HCT116 (cell line): ENCODE results near the gene TM9SF1. TPM values are rescaled to one million over a fixed set of nuclear protein-coding genes. Genes with fewer than 3 reads are reported as not detected.
A peak's percentile ranks its signal among the peaks of the same experiment; 100 is the strongest.

Experiments
- ATAC-seq: fragments of 200-7000 bp; cut with Tn5 transposase; 2 replicates; pipeline ENCODE4 v1.9.1; 2020; ENCODE audit warnings: mild to moderate bottlenecking, moderate library complexity
- BruUV-seq: library from RNA; stranded (reverse); fragments of 400-500 nt; replicated peaks from 2 replicates; lab custom pipeline; 2021; lab: Mats Ljungman, UMichigan
- CTCF ChIA-PET: fragments of 300-600 bp; sonication (Branson Sonifier 250); formaldehyde crosslinking; loops from one replicate; lab custom pipeline; 2021; ENCODE audit warnings: antibody characterized with exemption; lab: Charles Lee
- POLR2A ChIA-PET: fragments of 300-600, 350-600 bp; sonication (Branson Sonifier 250); formaldehyde crosslinking; loops from one replicate; lab custom pipeline; 2021; ENCODE audit warnings: antibody characterized with exemption; lab: Charles Lee
- RAD21 ChIA-PET, 2 experiments: fragments of 300-600 bp; sonication (Branson Sonifier 250); formaldehyde crosslinking; loops; one replicate each; lab custom pipeline; 2023; ENCODE audit warnings: low total read pairs in 2 of 2; ENCODE audit not compliant: uncharacterized antibody in 2 of 2, unreplicated experiment in 2 of 2, low non-redundant PET in 1 of 2; lab: Charles Lee
- DNase-seq: peaks from one replicate; pipeline ENCODE4 v3.0.0-alpha.2; 2010; ENCODE audit warnings: low read depth, low spot score
- H2AFZ ChIP-seq: fragments of 200-600 bp; shearing (Covaris generic), sonication (generic); 2 replicates; pipeline ENCODE4 v1.6.1; 2017; ENCODE audit warnings: low read depth, mixed run types, mixed read lengths, antibody characterized with exemption, low read length; ENCODE audit not compliant: poor library complexity, severe bottlenecking
- H3K27ac ChIP-seq: 2 replicates; pipeline ENCODE4 v1.5.1; 2012; ENCODE audit warnings: low read depth, low read length
- H3K27me3 ChIP-seq: fragments of 200-600 bp; sonication (generic); 2 replicates; pipeline ENCODE4 v1.6.1; 2016; ENCODE audit warnings: mixed run types, low read length, mixed read lengths; ENCODE audit not compliant: insufficient read depth
- H3K36me3 ChIP-seq, 2 experiments: fragments of 200-500 bp in 1 of 2; fragments of 200-600 bp in 1 of 2; sonication (Bioruptor generic) in 1 of 2; sonication (generic) in 1 of 2; 2 replicates each; pipeline versions ENCODE4 v1.5.1 to v1.6.1; 2014 to 2016; ENCODE audit warnings: low read length in 2 of 2, inconsistent platforms in 1 of 2, mixed read lengths in 1 of 2, mixed run types in 1 of 2; ENCODE audit not compliant: insufficient read depth in 2 of 2, control insufficient read depth in 1 of 2
- H3K4me1 ChIP-seq, 2 experiments: fragments of 200-600 bp in 1 of 2; sonication (generic) in 1 of 2; 2 replicates each; pipeline versions ENCODE4 v1.5.1 to v1.6.1; 2012 to 2017; ENCODE audit warnings: low read length in 2 of 2, inconsistent platforms in 1 of 2, mild to moderate bottlenecking in 1 of 2, mixed read lengths in 1 of 2, mixed run types in 1 of 2, moderate library complexity in 1 of 2; ENCODE audit not compliant: insufficient read depth in 2 of 2, control insufficient read depth in 1 of 2
- H3K4me2 ChIP-seq: fragments of 200-600 bp; sonication (generic); 2 replicates; pipeline ENCODE4 v1.6.1; 2017; ENCODE audit warnings: mixed run types, low read length, mixed read lengths
- H3K4me3 ChIP-seq, 2 experiments: fragments of 200-600 bp in 1 of 2; sonication (generic) in 1 of 2; replicated peaks in 1 of 2; 2 replicates each; pipeline ENCODE4 v1.5.1; 2011 to 2016; ENCODE audit warnings: low read length in 2 of 2, control low read depth in 1 of 2, low read depth in 1 of 2, mild to moderate bottlenecking in 1 of 2, mixed read lengths in 1 of 2, mixed run types in 1 of 2
- H3K79me2 ChIP-seq: fragments of 200-600 bp; sonication (generic); 2 replicates; pipeline ENCODE4 v1.6.1; 2017; ENCODE audit warnings: mild to moderate bottlenecking, mixed run types, low read length, moderate library complexity, mixed read lengths; ENCODE audit not compliant: insufficient read depth
- H3K9ac ChIP-seq: fragments of 200-600 bp; sonication (generic); 2 replicates; pipeline ENCODE4 v1.6.1; 2016; ENCODE audit warnings: low read length, mixed read lengths
- H3K9me2 ChIP-seq: fragments of 200-600 bp; sonication (generic), shearing (Covaris generic); 2 replicates; pipeline ENCODE4 v1.6.1; 2017; ENCODE audit warnings: mixed run types, mild to moderate bottlenecking, moderate library complexity; ENCODE audit not compliant: insufficient read depth
- H3K9me3 ChIP-seq, 2 experiments: fragments of 200-500 bp in 1 of 2; fragments of 200-600 bp in 1 of 2; sonication (Bioruptor generic) in 1 of 2; sonication (generic) in 1 of 2; 2 replicates each; pipeline ENCODE4 v1.6.1; 2014 to 2017; ENCODE audit warnings: low read length in 2 of 2, mixed read lengths in 2 of 2, inconsistent platforms in 1 of 2, low read depth in 1 of 2, mild to moderate bottlenecking in 1 of 2, mixed run types in 1 of 2, moderate library complexity in 1 of 2; ENCODE audit not compliant: control insufficient read depth in 1 of 2, insufficient read depth in 1 of 2
- H4K20me1 ChIP-seq: fragments of 200-600 bp; sonication (generic), shearing (Covaris generic); 2 replicates; pipeline ENCODE4 v1.6.1; 2017; ENCODE audit warnings: mixed run types, mild to moderate bottlenecking, moderate library complexity; ENCODE audit not compliant: insufficient read depth
- CEBPB ChIP-seq: IDR thresholded peaks from 2 replicates; pipeline ENCODE4 v1.6.1; 2012; ENCODE audit warnings: low read depth
- EZH2 ChIP-seq: fragments of 200-600 bp; sonication (generic); IDR thresholded peaks from 2 replicates; pipeline ENCODE4 v1.6.1; 2017; ENCODE audit warnings: antibody characterized with exemption, mixed run types
- JUND ChIP-seq: IDR thresholded peaks from 2 replicates; pipeline ENCODE4 v1.6.1; 2012
- POLR2A ChIP-seq: IDR thresholded peaks from 2 replicates; pipeline ENCODE4 v1.7.0; 2011; ENCODE audit warnings: borderline replicate concordance; ENCODE audit not compliant: insufficient read depth, insufficient read length; ENCODE audit errors: extremely low read depth
- RAD21 ChIP-seq: IDR thresholded peaks from 2 replicates; pipeline ENCODE4 v1.6.1; 2012; ENCODE audit warnings: low read depth, mild to moderate bottlenecking
- SP1 ChIP-seq: IDR thresholded peaks from 2 replicates; pipeline ENCODE4 v1.6.1; 2012; ENCODE audit warnings: low read depth
- SRF ChIP-seq: IDR thresholded peaks from 2 replicates; pipeline ENCODE4 v1.6.1; 2012; ENCODE audit warnings: low read depth
- ZBTB33 ChIP-seq: IDR thresholded peaks from 2 replicates; pipeline ENCODE4 v1.6.1; 2011; ENCODE audit warnings: mild to moderate bottlenecking, low read length, moderate library complexity; ENCODE audit not compliant: insufficient replicate concordance; ENCODE audit errors: extremely low read depth
- intact Hi-C: fragments of 100-400 bp; cut with micrococcal nuclease; formaldehyde crosslinking; loops from 2 replicates; pipeline ENCODE4 v1.10.0; 2022
- total RNA-seq: library from RNA; stranded (reverse); gene quantifications from one replicate; pipeline ENCODE4 v1.2.1, GENCODE V29; 2021; ENCODE audit not compliant: unreplicated experiment
- TF ChIP-seq, protein P1 (sequence below), 3 experiments: fragments of 200-600 bp in 1 of 3; sonication (generic) in 1 of 3; IDR thresholded peaks in 2 of 3; conservative IDR thresholded peaks in 1 of 3; 2 replicates each; pipeline ENCODE4 v1.5.1; 2012 to 2017; ENCODE audit warnings: low read depth in 2 of 3, low read length in 2 of 3, antibody characterized with exemption in 1 of 3, borderline replicate concordance in 1 of 3, control low read depth in 1 of 3, mild to moderate bottlenecking in 1 of 3, mixed read lengths in 1 of 3, mixed run types in 1 of 3, moderate library complexity in 1 of 3; ENCODE audit not compliant: insufficient read depth in 1 of 3
- TF ChIP-seq, protein P2 (sequence below): IDR thresholded peaks from 2 replicates; pipeline ENCODE4 v1.6.1; 2012

TM9SF1 gene
- total RNA-seq, 1 experiment from 2014 or later: 35.2 TPM

DNA sequence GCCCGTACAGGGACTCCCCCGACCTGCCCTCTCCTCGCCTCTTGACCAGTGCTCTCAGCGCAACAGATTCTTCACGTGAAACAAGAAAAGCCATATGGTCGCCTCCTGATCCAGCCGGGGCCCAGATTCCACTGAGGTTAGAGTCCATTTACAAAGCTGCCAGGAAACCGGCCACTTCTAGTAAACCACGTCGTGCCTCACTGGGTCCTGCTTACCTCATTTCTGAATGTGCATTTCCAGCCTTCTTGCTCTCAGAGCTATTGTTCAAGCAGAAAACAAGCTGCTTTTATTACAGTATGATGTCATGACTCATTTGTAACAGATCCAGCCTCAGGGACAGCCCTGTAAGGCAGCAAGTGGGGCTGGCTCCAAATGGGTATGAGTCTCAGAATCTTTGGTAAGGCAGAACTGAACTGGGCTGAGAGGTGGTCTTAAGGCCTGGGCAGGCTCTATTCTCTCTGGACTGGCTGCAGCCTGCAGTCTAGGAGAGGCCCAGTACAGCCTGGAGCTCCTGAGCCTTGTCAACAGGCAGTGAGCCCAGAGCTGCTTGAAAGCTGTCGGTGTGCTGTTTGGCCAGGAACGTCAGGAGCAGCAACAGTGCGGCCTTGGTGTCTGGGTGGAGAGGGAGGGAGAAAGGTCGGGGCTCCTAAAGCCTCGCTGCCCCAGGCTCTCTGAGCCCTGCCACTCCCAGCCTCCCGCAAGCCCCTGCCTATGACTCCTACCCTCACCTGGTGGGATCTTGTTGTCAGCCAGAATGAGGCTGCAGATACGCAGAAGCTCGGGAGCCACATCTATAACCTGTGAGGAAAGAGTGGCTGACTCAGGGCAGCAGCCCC lies 15.1 kb downstream of the TM9SF1 start (continued):
- TF ChIP-seq, protein P1, sequence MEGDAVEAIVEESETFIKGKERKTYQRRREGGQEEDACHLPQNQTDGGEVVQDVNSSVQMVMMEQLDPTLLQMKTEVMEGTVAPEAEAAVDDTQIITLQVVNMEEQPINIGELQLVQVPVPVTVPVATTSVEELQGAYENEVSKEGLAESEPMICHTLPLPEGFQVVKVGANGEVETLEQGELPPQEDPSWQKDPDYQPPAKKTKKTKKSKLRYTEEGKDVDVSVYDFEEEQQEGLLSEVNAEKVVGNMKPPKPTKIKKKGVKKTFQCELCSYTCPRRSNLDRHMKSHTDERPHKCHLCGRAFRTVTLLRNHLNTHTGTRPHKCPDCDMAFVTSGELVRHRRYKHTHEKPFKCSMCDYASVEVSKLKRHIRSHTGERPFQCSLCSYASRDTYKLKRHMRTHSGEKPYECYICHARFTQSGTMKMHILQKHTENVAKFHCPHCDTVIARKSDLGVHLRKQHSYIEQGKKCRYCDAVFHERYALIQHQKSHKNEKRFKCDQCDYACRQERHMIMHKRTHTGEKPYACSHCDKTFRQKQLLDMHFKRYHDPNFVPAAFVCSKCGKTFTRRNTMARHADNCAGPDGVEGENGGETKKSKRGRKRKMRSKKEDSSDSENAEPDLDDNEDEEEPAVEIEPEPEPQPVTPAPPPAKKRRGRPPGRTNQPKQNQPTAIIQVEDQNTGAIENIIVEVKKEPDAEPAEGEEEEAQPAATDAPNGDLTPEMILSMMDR (IDR thresholded peaks at IDR 0.05 in 2 of 3, conservative IDR thresholded peaks at IDR 0.05 in 1 of 3; ENCODE audit: borderline replicate concordance in 1 of 3, insufficient read depth in 1 of 3, low read depth in 2 of 3, low read length in 2 of 3): no peak
- TF ChIP-seq, protein P2, sequence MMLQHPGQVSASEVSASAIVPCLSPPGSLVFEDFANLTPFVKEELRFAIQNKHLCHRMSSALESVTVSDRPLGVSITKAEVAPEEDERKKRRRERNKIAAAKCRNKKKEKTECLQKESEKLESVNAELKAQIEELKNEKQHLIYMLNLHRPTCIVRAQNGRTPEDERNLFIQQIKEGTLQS: no peak
- TF ChIP-seq EZH2: no peak

GRCh38 chr14:24179294-24179960 lies 15.8 kb downstream of the TM9SF1 start:
- CTCF ChIA-PET: interaction anchor here (2.2 kb wide), 1 partner anchor 18 kb away, joined by 5 read pairs; the partner anchor contains the start of gene IRF9

More at GRCh38 chr14:24179294-24179960, 15.8 kb downstream of the TM9SF1 start:
- intact Hi-C loops: no loop called here
- POLR2A ChIA-PET: interaction anchor here (1.0 to 1.4 kb wide), 2 partner anchors 18 to 33 kb away, joined by 3 to 5 read pairs; partner anchors contain the start of genes IRF9 and PSME2
- no peaks in the 10 kb centered on the region for H3K27me3 ChIP-seq
- H2AFZ ChIP-seq: no peak overlapping the region
- no peak overlapping the region for H3K27ac ChIP-seq
- no peaks in the 10 kb centered on the region for H3K9me3 ChIP-seq
- TF ChIP-seq RAD21 (no peak), SRF (no peak), SP1 (no peak), EZH2 (no peak), JUND (no peak), CEBPB (no peak), POLR2A (no peak), ZBTB33 (no peak)
- H3K4me2 ChIP-seq: no peak overlapping the region
- no peaks in the 10 kb centered on the region for H4K20me1 ChIP-seq
- no peaks in the 10 kb centered on the region for H3K9me2 ChIP-seq
- no TSS peak for BruUV-seq
- peaks cover 25 to 32% of the 10 kb centered on the region in 2 experiments; a peak in 3 of 4 replicates for H3K36me3 ChIP-seq
- RAD21 ChIA-PET: no interaction called here
- no peaks in the 10 kb centered on the region for H3K79me2 ChIP-seq
- no peak for DNase-seq
- H3K9ac ChIP-seq: no peak overlapping the region
- ATAC-seq: peak; percentile 20; the same call in 1 of the 2 replicates
- H3K4me3 ChIP-seq: no peak overlapping the region
- no peaks in the 10 kb centered on the region for H3K4me1 ChIP-seq
